ENCODE data around the gene CCDC188. TPM values are rescaled to one million over a fixed set of nuclear protein-coding genes. Genes with fewer than 3 reads are reported as not detected.

Gene CCDC188
- total and polyA plus RNA-seq, 9 of the 15 experiments (the other 6 are each of a cell fraction or from before 2014, with no cell fraction given) = not detected

GRCh38 chr22:20194681-20195593 lies 44.1 kb upstream of the CCDC188 start (continued):
- TF ChIP-seq TSHZ1 (CRISPR knock-in tag; IDR thresholded peaks at IDR 0.05) (no peak), GTF3C2 (IDR thresholded peaks at IDR 0.05; ENCODE audit: borderline replicate concordance, extremely low read depth, insufficient read length) (no peak), ZNF311 (CRISPR knock-in tag; IDR thresholded peaks at IDR 0.05) (no peak), POLR2A (conservative IDR thresholded peaks at IDR 0.05) (no peak), ZNF584 (CRISPR knock-in tag; IDR thresholded peaks at IDR 0.05; ENCODE audit: low read depth) (no peak), ZBTB1 (CRISPR knock-in tag; IDR thresholded peaks at IDR 0.05; ENCODE audit: borderline replicate concordance, low read depth) (no peak), ZNF695 (CRISPR knock-in tag; IDR thresholded peaks at IDR 0.05) (no peak), MED1 (CRISPR knock-in tag; IDR thresholded peaks at IDR 0.05; ENCODE audit: borderline replicate concordance) (no peak), ZNF511 (CRISPR knock-in tag; IDR thresholded peaks at IDR 0.05) (peak; percentile 10; the same call in 1 of the 2 replicates), MAFG (tag; conservative IDR thresholded peaks at IDR 0.05) (no peak), RBBP5 (IDR thresholded peaks at IDR 0.05; ENCODE audit: borderline replicate concordance, insufficient read depth, low read length, poor library complexity, severe bottlenecking) (no peak), C11orf30 (IDR thresholded peaks at IDR 0.05; ENCODE audit: low read depth) (no peak), RBM22 (IDR thresholded peaks at IDR 0.05; ENCODE audit: low read depth, low read length, poor library complexity, severe bottlenecking) (no peak), ZNF76 (CRISPR knock-in tag; IDR thresholded peaks at IDR 0.05; ENCODE audit: borderline replicate concordance) (no peak), ATF6 (CRISPR knock-in tag; IDR thresholded peaks at IDR 0.05) (no peak), ZNF436 (CRISPR knock-in tag; IDR thresholded peaks at IDR 0.05) (no peak)
